DOHH2 (cell line): Measurements from ENCODE around the gene SESN1.

Experiments
- H3F3A ChIP-seq: fragments of 200-600 bp; sonication (generic), shearing (Covaris generic); 2 replicates; pipeline ENCODE4 v1.6.0; 2016; ENCODE audit warnings: antibody characterized with exemption, mild to moderate bottlenecking; ENCODE audit not compliant: control insufficient read depth, insufficient read depth
- H3K27ac ChIP-seq: fragments of 200-600 bp; sonication (generic); 2 replicates; pipeline ENCODE4 v1.5.1; 2014; ENCODE audit warnings: low read depth, mild to moderate bottlenecking, low read length, moderate library complexity
- H3K27me3 ChIP-seq: fragments of 200-600 bp; sonication (generic); 2 replicates; pipeline ENCODE4 v1.6.1; 2014; ENCODE audit warnings: mild to moderate bottlenecking, low read length, mixed read lengths; ENCODE audit not compliant: control insufficient read depth
- H3K36me3 ChIP-seq: fragments of 200-600 bp; sonication (generic); 2 replicates; pipeline ENCODE4 v1.6.1; 2014; ENCODE audit warnings: mild to moderate bottlenecking, low read length, moderate library complexity, mixed read lengths; ENCODE audit not compliant: control insufficient read depth
- H3K4me1 ChIP-seq: fragments of 200-600 bp; sonication (generic); 2 replicates; pipeline ENCODE4 v1.6.1; 2014; ENCODE audit warnings: mild to moderate bottlenecking, low read length, mixed read lengths; ENCODE audit not compliant: control insufficient read depth
- H3K4me2 ChIP-seq: fragments of 200-600 bp; sonication (generic); 2 replicates; pipeline ENCODE4 v1.6.0; 2014; ENCODE audit warnings: mild to moderate bottlenecking, low read length, moderate library complexity
- H3K4me3 ChIP-seq: fragments of 200-600 bp; sonication (generic); 2 replicates; pipeline ENCODE4 v1.5.1; 2014; ENCODE audit warnings: mild to moderate bottlenecking, low read length, mixed read lengths
- H3K79me2 ChIP-seq: fragments of 200-600 bp; sonication (generic); 2 replicates; pipeline ENCODE4 v1.6.1; 2014; ENCODE audit warnings: mild to moderate bottlenecking, low read length, mixed read lengths; ENCODE audit not compliant: control insufficient read depth
- H3K9me2 ChIP-seq: fragments of 200-600 bp; sonication (generic); replicated peaks from 2 replicates; pipeline ENCODE4 v1.6.1; 2014; ENCODE audit warnings: mild to moderate bottlenecking, low read length, mixed read lengths; ENCODE audit not compliant: control insufficient read depth
- H3K9me3 ChIP-seq: fragments of 200-600 bp; sonication (generic); 2 replicates; pipeline ENCODE4 v1.6.1; 2014; ENCODE audit warnings: antibody characterized with exemption, low read length, mixed read lengths; ENCODE audit not compliant: control insufficient read depth, insufficient read depth
- H4K20me1 ChIP-seq: fragments of 200-600 bp; sonication (generic); 2 replicates; pipeline ENCODE4 v1.6.0; 2014; ENCODE audit warnings: low read depth, mild to moderate bottlenecking, antibody characterized with exemption, low read length, moderate library complexity; ENCODE audit not compliant: control insufficient read depth, insufficient read depth
- CTCF ChIP-seq: fragments of 200-600 bp; sonication (generic); IDR thresholded peaks from one replicate; pipeline ENCODE4 v1.5.1; 2014; ENCODE audit warnings: antibody characterized with exemption, mild to moderate bottlenecking, low read depth, low read length; ENCODE audit not compliant: poor library complexity, severe bottlenecking
- EZH2phosphoT487 ChIP-seq: fragments of 200-600 bp; sonication (generic); IDR thresholded peaks from 2 replicates; pipeline ENCODE4 v1.6.1; 2017; ENCODE audit warnings: borderline replicate concordance, mild to moderate bottlenecking, antibody characterized with exemption, low read length, moderate library complexity, mixed read lengths

SESN1 gene

GRCh38 chr6:108959972-108960582, 134.6 kb downstream of the SESN1 start:
- Histone ChIP-seq H3K79me2 (no peaks in the 10 kb centered on the region), H4K20me1 (no peaks in the 10 kb centered on the region), H3K27me3 (no peaks in the 10 kb centered on the region), H3K27ac (no peak overlapping the region), H3F3A (no peaks in the 10 kb centered on the region), H3K9me2 (no peaks in the 10 kb centered on the region), H3K4me1 (peaks cover 4% of the 10 kb centered on the region; the same call in 1 of the 2 replicates), H3K9me3 (no peaks in the 10 kb centered on the region), H3K36me3 (no peaks in the 10 kb centered on the region), H3K4me2 (no peak overlapping the region), H3K4me3 (no peak overlapping the region)
- no peak for TF ChIP-seq CTCF
- TF ChIP-seq EZH2phosphoT487, result no peak

- Histone ChIP-seq H3K36me3 (no peaks in the 10 kb centered on the region), H3K79me2 (no peaks in the 10 kb centered on the region), H3K9me3 (no peaks in the 10 kb centered on the region), H3K27ac (no peak overlapping the region), H3K4me1 (peaks cover 4% of the 10 kb centered on the region; the same call in 1 of the 2 replicates), H3K27me3 (no peaks in the 10 kb centered on the region), H3F3A (no peaks in the 10 kb centered on the region), H3K4me3 (no peak overlapping the region), H3K9me2 (no peaks in the 10 kb centered on the region), H3K4me2 (no peak overlapping the region), H4K20me1 (no peaks in the 10 kb centered on the region)
- TF ChIP-seq CTCF (no peak), EZH2phosphoT487 (no peak)
Observed at GRCh38 chr6:108958900-108959770, 135.5 kb downstream of the SESN1 start.

GRCh38 chr6:108957221-108957620, 137.4 kb downstream of the SESN1 start:
- no peaks in the 10 kb centered on the region for H3K27me3 ChIP-seq
- H3K36me3 ChIP-seq, result no peaks in the 10 kb centered on the region
- no peak for TF ChIP-seq EZH2phosphoT487
- TF ChIP-seq CTCF, result no peak
- no peaks in the 10 kb centered on the region for H4K20me1 ChIP-seq
- no peaks in the 10 kb centered on the region for H3K9me3 ChIP-seq
- H3F3A ChIP-seq, result no peaks in the 10 kb centered on the region
- H3K9me2 ChIP-seq, result no peaks in the 10 kb centered on the region
- H3K27ac ChIP-seq, result no peak overlapping the region
- no peak overlapping the region for H3K4me3 ChIP-seq
- H3K4me2 ChIP-seq, result no peak overlapping the region
- H3K79me2 ChIP-seq, result no peaks in the 10 kb centered on the region
- peaks cover 4% of the 10 kb centered on the region; the same call in 1 of the 2 replicates for H3K4me1 ChIP-seq
